GM08714 (cell line): Measurements from ENCODE around the gene ALK.

Experiments used
- H3K4me3 ChIP-seq: fragments of 200-500 bp; sonication (Bioruptor generic); 2 replicates; pipeline ENCODE4 v1.5.1; 2014; ENCODE audit warnings: mild to moderate bottlenecking, low read length, inconsistent platforms
- ZNF274 ChIP-seq: IDR thresholded peaks from 2 replicates; pipeline ENCODE4 v1.6.1; 2012; ENCODE audit warnings: mild to moderate bottlenecking, low read depth, low read length

ALK gene

DNA sequence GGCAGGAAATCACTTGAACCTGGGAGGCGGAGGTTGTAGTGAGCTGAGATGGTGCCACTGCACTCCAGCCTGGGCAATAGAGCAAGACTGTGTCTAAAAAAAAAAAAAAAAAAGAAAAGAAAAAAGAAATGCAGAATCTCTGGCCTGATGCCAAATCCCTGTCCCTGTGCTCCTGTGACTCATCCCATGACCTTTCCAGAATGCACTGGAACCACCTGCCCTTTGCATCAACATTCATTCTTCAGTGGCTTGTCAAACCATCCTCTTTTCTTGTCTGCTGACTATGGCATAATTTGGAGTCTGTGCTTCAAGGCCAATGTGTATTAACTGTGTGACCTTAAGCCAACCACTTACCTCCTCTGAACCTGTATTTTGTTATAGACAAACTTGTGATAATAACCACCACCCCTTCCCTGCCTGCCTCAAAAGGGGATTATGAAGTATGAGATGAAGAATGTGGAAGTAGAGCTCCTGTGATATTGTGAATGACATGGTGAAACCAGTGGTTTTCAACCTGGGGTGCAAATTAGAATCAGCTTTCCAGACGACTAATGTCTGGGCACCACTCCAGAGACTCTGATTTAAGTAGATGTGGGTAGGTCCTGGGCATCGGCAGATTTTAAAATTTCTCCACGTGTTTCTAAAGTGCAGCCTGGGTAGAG, 616.9 kb downstream of the ALK start:
- H3K4me3 ChIP-seq = no peak overlapping the region
- TF ChIP-seq ZNF274 = no peak

DNA sequence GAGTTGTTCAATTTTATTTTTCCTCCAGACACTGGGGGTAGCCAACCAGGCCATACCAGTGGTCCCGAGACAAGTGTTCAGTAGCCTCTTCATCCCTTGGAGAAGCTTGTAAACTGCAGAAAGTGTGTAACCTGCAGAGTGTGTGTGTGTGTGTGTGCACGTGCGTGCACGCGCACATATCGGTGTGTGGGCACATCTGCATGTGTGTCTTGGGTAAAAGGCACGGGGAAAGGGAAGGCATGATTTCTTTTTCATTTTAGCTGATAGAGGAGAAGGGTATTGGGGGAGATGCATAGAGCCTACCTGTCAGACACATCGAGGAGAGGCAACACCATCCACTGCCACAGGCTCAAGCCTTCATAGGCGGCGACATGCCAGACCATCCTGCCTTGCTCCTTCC, 624.8 kb downstream of the ALK start:
- no peak for TF ChIP-seq ZNF274
- no peak overlapping the region for H3K4me3 ChIP-seq

DNA sequence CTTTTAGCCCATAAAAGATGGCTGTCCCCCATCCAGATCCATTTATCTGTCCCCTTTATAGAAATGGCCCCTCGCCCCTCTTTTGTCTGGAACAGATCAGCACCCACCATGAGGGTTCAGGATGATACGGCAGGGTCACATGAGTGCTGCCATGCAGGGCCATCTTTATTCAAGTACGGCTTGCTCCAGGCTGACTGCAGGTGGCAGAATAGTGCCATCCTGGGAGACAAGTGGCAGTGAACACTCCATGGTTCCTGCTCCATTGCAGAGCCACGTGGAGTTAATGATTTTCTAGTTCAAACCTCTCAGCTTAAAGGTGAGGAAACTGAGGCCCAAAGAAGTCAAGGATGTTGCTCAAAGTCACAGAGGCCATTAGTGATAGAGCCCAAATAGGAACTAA, 625.5 kb downstream of the ALK start:
- H3K4me3 ChIP-seq = no peak overlapping the region
- TF ChIP-seq ZNF274 = no peak

DNA sequence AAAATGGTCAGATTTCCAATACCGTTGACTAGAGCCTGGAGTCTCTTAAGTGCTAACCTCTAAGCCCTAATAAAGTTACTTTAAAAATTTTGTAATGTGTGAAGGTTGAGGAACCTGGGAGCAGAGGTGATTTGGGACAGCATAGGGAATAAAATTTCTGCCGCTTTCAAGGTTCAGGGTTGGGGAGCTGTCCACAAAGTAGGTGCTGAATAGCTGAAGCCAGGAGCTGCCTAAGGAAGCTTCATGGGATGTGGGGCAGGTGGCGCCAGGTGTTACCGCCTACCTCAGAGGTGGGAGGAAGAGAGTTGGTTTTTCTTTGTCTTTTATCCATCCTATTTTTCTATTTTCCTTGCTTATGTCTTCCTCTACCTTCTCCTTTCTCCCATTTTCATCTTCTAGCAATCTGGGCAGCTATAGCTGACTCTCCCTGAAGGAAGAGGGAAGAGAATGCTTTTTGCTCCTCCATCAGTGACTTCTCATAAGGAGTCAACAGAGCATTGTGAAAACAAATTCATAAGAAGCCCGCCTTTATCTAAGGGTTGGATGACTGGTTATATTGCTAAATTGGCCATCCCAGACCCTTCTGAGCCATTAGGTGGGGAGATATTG, 627.5 kb downstream of the ALK start:
- no peak for TF ChIP-seq ZNF274
- H3K4me3 ChIP-seq = no peak overlapping the region

DNA sequence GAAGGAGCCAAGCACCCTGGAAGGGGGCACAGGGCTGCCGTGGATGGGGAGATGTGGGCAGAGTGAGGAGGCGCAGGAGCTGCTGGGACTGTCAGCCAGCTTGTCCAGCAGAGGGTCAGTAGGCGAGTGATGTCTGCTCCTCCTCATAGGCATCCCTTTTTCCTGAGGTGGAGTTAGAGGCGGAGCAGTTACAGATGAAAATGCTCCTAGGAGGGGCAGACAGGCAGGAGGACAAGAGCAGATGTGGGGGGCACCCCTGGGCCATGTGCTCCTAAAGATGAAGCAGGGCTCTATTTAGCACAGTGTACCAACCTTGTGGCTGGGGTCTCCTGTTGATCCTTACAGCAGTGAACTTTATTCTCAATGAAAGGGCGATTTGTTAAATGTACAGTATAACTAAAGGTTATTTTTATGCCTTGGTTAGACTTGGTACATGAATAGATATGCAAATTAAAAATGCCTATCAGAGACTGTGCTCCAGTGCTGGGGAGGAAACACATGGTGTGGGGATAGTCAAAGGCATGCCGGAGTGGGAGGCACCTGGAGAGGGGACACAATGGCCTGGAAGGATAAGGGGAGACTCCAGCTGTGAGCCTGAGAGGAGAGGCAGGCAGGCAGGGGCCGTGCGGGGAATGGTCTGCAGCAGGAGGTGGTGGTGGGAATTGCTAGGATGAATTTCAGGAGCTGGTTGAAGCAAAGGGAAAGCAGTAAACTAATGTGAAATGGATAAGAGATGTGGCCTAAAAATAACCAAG, 630.9 kb downstream of the ALK start:
- no peak overlapping the region for H3K4me3 ChIP-seq
- TF ChIP-seq ZNF274 = no peak

DNA sequence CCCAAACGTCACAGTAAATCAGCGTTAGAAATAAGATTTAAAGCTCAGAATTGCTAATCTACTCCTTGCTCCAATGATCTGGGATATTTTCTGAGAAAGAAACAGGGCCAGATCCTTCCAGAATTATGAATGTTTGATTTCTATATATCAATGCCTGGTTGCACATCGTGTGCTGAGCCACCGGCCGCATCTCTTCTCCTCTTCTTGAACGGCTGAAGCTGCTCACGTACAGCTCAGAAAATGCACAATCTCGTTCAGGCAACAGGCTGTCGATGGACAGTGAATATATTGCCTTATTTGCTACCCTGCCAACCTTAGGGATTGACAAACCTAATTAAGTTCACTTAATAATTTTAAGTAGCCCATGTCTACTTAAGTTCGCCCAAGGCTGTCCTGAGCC, 636.7 kb downstream of the ALK start:
- no peak for TF ChIP-seq ZNF274
- H3K4me3 ChIP-seq = no peak overlapping the region

DNA sequence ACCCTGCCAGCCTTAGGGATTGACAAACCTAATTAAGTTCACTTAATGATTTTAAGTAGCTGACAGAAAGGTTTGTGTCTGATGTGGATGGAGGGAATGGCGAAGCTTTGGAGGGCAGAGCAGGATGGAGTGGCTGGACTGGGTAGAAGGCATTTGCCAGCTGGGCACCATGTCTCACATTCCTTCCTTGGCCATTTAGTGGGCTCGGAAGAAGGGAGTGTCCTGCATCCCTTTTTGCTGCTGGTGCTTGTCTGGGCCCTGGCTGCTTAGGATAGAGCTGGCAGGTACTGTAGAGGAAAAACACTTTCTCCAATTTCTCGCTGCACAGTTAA, 639.5 kb downstream of the ALK start:
- no peak overlapping the region for H3K4me3 ChIP-seq
- no peak for TF ChIP-seq ZNF274

DNA sequence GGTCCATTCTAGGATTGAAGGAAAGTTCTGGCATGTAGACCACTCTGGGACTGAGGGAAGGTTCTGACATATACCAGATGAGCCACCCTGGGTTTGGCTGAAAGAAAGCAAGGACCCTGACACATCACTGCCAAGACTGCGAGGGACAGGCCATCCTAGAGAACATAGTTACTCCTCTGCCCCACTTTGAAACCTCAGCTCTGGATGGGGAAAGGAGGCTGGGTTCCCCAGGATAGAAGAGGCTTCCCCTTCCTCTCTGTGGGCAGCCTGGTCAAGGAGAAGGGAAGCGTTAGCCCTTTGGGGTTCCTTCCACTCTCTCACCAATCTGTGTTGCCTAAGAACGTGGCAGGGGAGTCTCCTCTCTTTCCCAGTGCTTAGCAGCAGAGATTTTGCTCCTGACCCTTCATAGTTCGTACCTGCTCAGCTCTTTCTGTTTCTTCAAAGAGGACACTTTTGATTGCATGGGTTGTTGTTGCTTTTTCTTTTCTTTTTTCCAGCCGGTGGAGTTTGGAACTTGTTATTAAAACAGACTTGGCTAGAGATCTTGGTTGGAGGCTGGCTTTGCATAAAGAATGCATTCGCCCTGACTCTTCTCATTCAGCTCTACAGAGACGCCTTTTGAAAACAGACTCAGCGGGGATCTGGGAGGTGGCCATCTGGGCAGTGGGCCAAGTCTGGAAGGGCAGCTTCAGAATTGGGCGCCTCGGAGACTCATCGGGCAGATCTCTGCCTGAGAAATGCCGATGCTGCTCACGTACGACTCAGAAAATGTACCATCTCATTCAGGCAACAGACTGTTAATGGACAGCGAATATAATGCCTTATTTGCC, 640.1 kb downstream of the ALK start:
- no peak overlapping the region for H3K4me3 ChIP-seq
- no peak for TF ChIP-seq ZNF274

DNA sequence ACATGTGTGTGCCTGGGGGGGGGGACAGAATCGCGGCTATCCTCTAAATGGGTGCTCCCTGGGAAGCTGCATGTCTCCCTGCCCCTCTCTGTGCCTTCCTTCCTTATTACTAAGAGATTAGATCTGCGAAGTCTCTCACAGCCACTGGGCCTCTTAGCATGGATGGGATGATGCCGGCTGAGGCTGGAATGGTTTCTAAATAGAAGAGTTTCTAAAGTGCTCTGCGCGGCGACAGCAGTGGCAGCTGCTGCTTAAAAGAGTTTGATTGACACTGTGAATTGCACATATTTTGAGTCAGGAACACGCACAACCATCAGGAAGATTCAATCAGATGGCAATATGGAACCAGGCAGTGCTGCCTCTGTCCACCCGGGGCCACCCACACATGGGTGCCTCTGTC, 642.4 kb downstream of the ALK start:
- no peak overlapping the region for H3K4me3 ChIP-seq
- TF ChIP-seq ZNF274 = no peak

DNA sequence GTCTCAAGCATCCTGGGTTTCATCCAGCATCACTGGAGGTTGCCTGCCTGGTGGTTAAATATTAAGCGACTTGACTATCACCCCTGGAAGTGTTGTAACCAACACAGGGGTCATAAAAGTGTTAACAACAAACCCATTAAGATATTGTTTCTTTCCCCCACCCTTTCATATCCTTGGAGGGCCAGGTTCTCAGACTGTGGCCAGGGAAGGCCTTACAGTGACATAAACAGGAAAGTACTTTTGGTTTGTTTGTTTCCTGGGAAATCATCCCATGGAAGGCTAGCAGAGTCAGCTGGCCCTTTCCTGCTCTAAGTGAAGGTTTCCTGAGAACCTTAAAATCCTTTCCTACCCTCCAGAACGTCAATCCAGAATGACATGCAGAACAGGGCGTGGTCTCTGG, 645.2 kb downstream of the ALK start:
- no peak overlapping the region for H3K4me3 ChIP-seq
- TF ChIP-seq ZNF274 = no peak

DNA sequence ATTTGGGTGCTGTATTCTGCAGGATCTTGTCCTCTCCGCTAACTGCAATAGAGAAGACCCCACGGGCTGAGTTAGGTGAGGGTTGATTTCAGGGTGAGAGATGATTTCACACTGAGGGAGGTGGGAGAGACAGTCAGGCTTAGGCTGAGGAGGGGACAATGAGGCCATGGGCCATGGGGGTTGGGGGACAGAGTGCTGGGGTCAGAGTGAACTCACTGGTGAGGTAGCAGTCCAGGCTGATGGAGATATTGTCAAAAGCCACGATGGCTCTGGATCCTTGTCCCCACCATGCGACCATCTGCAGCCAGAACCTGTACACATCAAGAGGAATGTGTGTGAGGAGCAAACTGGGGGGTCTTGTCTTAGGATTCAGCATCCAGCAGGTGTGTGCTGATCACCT, 646.2 kb downstream of the ALK start:
- no peak for TF ChIP-seq ZNF274
- no peak overlapping the region for H3K4me3 ChIP-seq

DNA sequence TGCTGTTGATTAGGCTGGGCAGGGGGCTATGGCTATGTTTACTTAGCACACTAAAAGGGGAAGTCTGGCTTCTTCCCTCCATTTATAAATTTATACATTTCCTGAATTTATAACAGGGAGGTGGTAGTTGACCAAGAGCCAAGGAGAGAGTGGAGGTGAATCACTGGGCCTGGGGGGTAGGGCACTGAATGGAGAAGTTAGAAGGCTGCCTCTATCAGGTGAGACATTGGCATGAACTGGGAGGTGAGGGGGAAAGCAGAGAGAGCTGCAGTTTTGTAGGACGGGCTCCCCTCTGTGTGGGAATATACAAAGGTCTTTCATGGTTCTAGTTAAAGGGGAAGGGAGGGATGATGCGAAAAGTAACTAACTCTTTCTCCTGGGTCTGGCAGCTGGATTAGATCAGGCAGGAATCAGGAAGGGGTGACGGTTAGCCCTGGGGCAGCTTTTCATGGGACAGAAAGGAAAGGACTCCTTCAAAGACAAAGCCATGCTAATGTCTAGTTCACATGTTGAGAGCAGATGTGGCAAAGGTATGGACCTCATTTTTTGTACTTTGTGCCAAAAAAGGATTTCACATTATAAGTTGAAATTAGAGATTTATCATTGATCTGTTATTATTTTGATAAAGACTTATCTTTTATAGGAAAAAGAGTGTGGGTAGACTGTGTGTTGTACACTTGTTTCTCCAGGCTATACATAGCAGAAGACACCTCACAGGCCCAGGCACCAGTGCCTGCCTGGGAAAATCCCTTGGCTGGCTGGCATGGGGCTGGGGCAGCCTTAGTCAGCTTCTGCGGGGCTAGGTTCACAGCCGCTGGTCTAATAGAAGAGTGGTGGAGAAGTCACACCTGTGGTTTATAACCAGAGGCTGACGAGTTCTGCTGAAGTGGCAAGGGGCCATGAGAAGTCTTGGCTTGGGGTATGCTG, 647.4 kb downstream of the ALK start:
- no peak overlapping the region for H3K4me3 ChIP-seq
- TF ChIP-seq ZNF274 = no peak

DNA sequence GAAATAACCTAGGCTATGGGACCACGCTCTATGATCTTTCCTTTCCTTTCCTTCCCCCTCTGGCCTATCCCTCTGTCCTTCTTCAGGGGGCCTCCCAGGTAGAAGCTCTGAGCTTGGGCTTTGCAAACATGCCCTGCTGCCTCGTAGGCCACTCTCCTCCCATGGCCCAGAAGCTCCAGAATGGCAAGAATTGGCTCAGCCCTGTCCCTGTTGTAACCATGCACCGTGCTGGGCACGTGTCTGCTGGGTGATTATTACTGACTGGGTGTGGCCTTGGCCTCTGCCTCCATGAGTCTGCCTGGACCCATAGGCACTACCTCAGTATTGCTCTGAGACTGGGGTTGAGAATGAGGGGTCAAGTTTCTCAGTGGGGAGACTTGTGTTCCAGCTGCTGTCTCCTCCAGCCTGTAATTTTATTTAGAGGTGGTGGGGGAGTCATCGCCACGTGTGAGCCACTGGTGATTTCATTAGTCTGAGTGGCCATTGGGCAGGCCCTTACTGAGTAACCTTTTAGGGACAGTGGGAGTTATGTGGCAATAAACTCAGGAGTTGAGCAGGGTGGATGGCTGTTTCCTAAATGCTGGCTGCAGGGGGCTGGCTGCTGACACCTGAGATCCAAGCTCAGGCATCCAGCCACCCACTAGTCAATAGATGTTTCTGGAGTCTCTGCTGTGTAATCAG, 648.2 kb downstream of the ALK start:
- no peak overlapping the region for H3K4me3 ChIP-seq
- no peak for TF ChIP-seq ZNF274
